Measurements from ENCODE around the gene E2F4.
A peak's percentile ranks its signal among the peaks of the same experiment; 100 is the strongest.

E2F4 gene

DNA sequence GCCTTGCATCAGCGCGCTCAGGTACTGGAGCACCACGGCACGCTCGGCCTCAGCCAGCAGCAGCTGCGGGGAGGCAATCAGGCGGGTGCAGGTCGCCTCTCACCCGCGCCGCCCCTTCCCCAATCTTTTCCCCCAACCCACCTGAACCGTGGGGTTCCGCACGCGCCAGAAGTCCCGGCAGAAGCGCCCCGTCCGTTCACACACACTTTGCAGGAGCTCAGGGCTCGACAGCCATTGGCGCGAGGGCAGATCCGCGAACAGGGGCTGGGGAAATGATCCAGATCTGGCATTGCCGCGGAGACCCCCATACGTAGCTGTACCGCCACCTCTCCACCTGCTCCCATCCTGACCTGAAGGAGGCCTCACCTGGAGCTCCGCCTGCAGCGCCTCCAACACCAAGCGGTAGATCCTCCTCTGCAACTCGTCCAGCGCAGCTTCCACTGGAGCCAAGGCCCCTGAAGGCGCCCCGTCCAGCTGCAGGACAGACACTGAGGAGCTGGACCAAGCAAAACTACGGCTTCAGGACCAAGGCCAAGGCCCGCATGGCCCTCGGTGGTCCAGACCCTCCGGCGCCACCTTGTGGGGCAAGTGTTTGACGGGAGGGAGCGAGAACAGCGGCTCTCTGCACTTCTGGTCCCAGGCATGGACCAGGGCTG lies 6.8 kb upstream of the E2F4 start:
- Histone ChIP-seq H3K4me3 (ENCODE audit: insufficient read depth, low read depth, low read length) (peak overlapping the region; percentile 83), H3K27me3 (ENCODE audit: control insufficient read depth, insufficient read depth, low read length, poor library complexity, severe bottlenecking) (peaks cover 28% of the 10 kb centered on the region), H3K36me3 (ENCODE audit: control insufficient read depth, insufficient read depth, low read length) (no peaks in the 10 kb centered on the region), H3K4me1 (ENCODE audit: control insufficient read depth, insufficient read depth, low read length) (peaks cover 15% of the 10 kb centered on the region), H3K9me3 (ENCODE audit: control insufficient read depth, low read length) (no peaks in the 10 kb centered on the region), H3K27ac (ENCODE audit: insufficient read depth, low read depth, low read length, poor library complexity, severe bottlenecking) (no peak overlapping the region)
- 21 to 24% methylated on average over 43 of the region's 43 CpGs for WGBS, 2 experiments

- H3K27me3 ChIP-seq (ENCODE audit: control insufficient read depth, insufficient read depth, low read length, poor library complexity, severe bottlenecking): peaks cover 28% of the 10 kb centered on the region
- H3K4me3 ChIP-seq (ENCODE audit: insufficient read depth, low read depth, low read length): no peak overlapping the region
- H3K9me3 ChIP-seq (ENCODE audit: control insufficient read depth, low read length): no peaks in the 10 kb centered on the region
- H3K36me3 ChIP-seq (ENCODE audit: control insufficient read depth, insufficient read depth, low read length): no peaks in the 10 kb centered on the region
- no peak overlapping the region for H3K27ac ChIP-seq (ENCODE audit: insufficient read depth, low read depth, low read length, poor library complexity, severe bottlenecking)
- H3K4me1 ChIP-seq (ENCODE audit: control insufficient read depth, insufficient read depth, low read length): peaks cover 15% of the 10 kb centered on the region
- WGBS, 2 experiments: 16 to 18% methylated on average over 12 of the region's 12 CpGs
Observed at GRCh38 chr16:67185651-67186134, 6.3 kb upstream of the E2F4 start.

GRCh38 chr16:67186550-67186950 lies 5.4 kb upstream of the E2F4 start:
- Histone ChIP-seq H3K4me1 (ENCODE audit: control insufficient read depth, insufficient read depth, low read length) (peaks cover 15% of the 10 kb centered on the region), H3K27me3 (ENCODE audit: control insufficient read depth, insufficient read depth, low read length, poor library complexity, severe bottlenecking) (peaks cover 28% of the 10 kb centered on the region), H3K27ac (ENCODE audit: insufficient read depth, low read depth, low read length, poor library complexity, severe bottlenecking) (no peak overlapping the region), H3K4me3 (ENCODE audit: insufficient read depth, low read depth, low read length) (no peak overlapping the region), H3K9me3 (ENCODE audit: control insufficient read depth, low read length) (no peaks in the 10 kb centered on the region), H3K36me3 (ENCODE audit: control insufficient read depth, insufficient read depth, low read length) (no peaks in the 10 kb centered on the region)
- WGBS, 2 experiments: 57 to 61% methylated on average over 5 of the region's 5 CpGs

GRCh38 chr16:67187175-67187890 lies 4.6 kb upstream of the E2F4 start:
- 91% methylated on average over 26 of the region's 26 CpGs for WGBS, 2 experiments
- peaks cover 28% of the 10 kb centered on the region for H3K27me3 ChIP-seq (ENCODE audit: control insufficient read depth, insufficient read depth, low read length, poor library complexity, severe bottlenecking)

DNA sequence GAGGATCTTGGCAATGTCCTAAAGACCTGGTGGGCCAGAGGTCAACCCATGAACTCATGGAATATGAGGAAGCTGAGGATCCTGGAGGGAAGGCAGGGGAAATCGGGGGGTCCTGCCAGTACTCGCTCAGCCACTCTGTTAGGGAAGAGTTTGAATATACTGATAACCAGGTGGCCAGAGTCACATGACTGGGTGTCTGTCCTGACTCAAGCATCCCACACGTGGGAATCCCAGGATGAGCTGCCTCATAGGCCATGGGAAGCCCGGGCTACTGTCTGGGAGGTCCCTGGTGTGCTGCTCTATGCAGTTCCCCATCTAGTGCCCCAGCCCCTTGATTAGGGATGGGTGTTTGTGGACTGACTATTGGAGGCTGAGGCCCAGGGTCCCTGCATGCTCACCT lies 3.6 kb upstream of the E2F4 start:
- Histone ChIP-seq H3K36me3 (ENCODE audit: control insufficient read depth, insufficient read depth, low read length) (no peaks in the 10 kb centered on the region), H3K27ac (ENCODE audit: insufficient read depth, low read depth, low read length, poor library complexity, severe bottlenecking) (no peak overlapping the region), H3K4me1 (ENCODE audit: control insufficient read depth, insufficient read depth, low read length) (peaks cover 21% of the 10 kb centered on the region), H3K9me3 (ENCODE audit: control insufficient read depth, low read length) (no peaks in the 10 kb centered on the region), H3K4me3 (ENCODE audit: insufficient read depth, low read depth, low read length) (no peak overlapping the region), H3K27me3 (ENCODE audit: control insufficient read depth, insufficient read depth, low read length, poor library complexity, severe bottlenecking) (peaks cover 28% of the 10 kb centered on the region)
- WGBS, 2 experiments: 81 to 86% methylated on average over 4 of the region's 4 CpGs

More at GRCh38 chr16:67187175-67187890, 4.6 kb upstream of the E2F4 start:
- no peaks in the 10 kb centered on the region for H3K36me3 ChIP-seq (ENCODE audit: control insufficient read depth, insufficient read depth, low read length)
- peaks cover 15% of the 10 kb centered on the region for H3K4me1 ChIP-seq (ENCODE audit: control insufficient read depth, insufficient read depth, low read length)
- H3K27ac ChIP-seq (ENCODE audit: insufficient read depth, low read depth, low read length, poor library complexity, severe bottlenecking): no peak overlapping the region
- H3K4me3 ChIP-seq (ENCODE audit: insufficient read depth, low read depth, low read length): no peak overlapping the region
- no peaks in the 10 kb centered on the region for H3K9me3 ChIP-seq (ENCODE audit: control insufficient read depth, low read length)

DNA sequence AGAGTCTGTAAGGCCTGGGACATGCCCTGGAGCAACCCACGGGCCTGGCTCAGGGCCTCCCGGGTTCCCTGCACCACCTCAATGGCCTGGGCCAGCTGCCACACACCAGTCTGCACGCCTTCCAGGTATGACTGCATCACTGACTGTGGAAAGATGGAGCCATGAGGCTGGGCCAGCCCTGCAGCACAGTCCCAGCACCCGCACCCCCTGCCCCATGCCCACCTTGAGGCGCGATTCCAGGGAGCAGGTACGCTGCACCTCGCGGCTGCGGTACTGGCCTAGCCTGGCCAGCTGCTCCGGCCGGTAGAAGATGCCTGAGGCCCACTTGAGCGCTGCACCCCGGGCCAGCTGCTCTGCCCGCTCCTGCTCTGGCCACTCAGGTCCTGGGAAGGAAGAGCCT lies 3.2 kb upstream of the E2F4 start:
- peaks cover 23% of the 10 kb centered on the region for H3K4me1 ChIP-seq (ENCODE audit: control insufficient read depth, insufficient read depth, low read length)
- WGBS, 2 experiments: 93 to 95% methylated on average over 15 of the region's 15 CpGs
- no peak overlapping the region for H3K27ac ChIP-seq (ENCODE audit: insufficient read depth, low read depth, low read length, poor library complexity, severe bottlenecking)
- H3K4me3 ChIP-seq (ENCODE audit: insufficient read depth, low read depth, low read length): no peak overlapping the region
- H3K9me3 ChIP-seq (ENCODE audit: control insufficient read depth, low read length): no peaks in the 10 kb centered on the region
- peaks cover 28% of the 10 kb centered on the region for H3K27me3 ChIP-seq (ENCODE audit: control insufficient read depth, insufficient read depth, low read length, poor library complexity, severe bottlenecking)
- no peaks in the 10 kb centered on the region for H3K36me3 ChIP-seq (ENCODE audit: control insufficient read depth, insufficient read depth, low read length)

GRCh38 chr16:67190041-67190440 lies 1.9 kb upstream of the E2F4 start, which contains the start of gene EXOC3L1:
TSS of gene EXOC3L1 (minus strand) at chr16:67190136. CDS start at chr16:67189676, 460 bp downstream.
- Histone ChIP-seq H3K9me3 (ENCODE audit: control insufficient read depth, low read length) (no peaks in the 10 kb centered on the region), H3K36me3 (ENCODE audit: control insufficient read depth, insufficient read depth, low read length) (peaks cover 11% of the 10 kb centered on the region), H3K4me3 (ENCODE audit: insufficient read depth, low read depth, low read length) (no peak within 1 kb of the TSS), H3K4me1 (ENCODE audit: control insufficient read depth, insufficient read depth, low read length) (peaks cover 19% of the 10 kb centered on the region), H3K27ac (ENCODE audit: insufficient read depth, low read depth, low read length, poor library complexity, severe bottlenecking) (no peak within 1 kb of the TSS), H3K27me3 (ENCODE audit: control insufficient read depth, insufficient read depth, low read length, poor library complexity, severe bottlenecking) (peaks cover 16% of the 10 kb centered on the region)
- 63 to 71% methylated on average over 6 of the region's 6 CpGs for WGBS, 2 experiments

DNA sequence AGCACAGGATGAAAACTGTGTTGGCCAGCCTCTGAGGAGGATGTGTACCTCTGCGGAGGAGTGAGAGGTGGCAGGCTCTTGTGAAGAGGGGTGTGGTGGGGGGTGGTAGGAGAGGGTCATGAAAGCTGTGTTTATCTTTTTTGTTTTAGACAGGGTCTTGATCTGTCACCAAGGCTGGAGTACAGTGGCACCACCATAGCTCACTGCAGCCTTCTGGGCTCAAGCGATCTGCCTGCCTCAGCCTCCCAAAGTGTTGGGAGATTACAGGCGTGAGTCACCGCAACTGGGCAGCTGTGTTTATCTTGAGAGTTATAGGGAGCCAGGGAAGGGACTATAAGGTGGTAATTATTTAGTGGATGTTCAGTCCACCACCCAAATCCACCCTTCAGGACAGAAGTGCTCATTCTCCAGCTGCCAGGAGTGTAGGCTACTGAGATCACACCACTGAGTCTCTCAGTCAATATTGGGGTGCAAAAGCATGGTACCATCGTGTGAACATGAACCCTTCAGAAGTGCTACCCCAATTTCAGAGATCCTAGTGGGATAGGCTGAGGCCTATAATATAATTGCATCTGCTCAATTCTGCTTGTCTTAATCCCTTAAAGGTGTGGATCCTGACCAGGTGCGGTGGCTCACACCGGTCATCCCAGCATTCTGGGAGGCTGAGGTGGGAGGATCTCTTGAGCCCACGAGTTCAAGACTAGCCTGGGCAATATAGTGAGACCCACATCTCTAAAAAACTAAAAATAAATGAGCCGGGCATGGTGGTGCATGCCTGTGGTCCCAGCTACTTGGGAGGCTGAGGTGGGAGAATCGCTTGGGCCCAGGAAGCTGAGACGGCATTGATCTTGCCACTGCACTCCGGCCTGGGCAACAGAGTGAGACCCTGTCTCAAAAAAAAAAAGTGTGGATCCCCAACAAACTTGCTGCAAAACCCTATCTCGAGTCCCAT lies 1.2 kb upstream of the E2F4 start:
- no peak overlapping the region for H3K4me3 ChIP-seq (ENCODE audit: insufficient read depth, low read depth, low read length)
- peaks cover 18% of the 10 kb centered on the region for H3K4me1 ChIP-seq (ENCODE audit: control insufficient read depth, insufficient read depth, low read length)
- peaks cover 9% of the 10 kb centered on the region for H3K27me3 ChIP-seq (ENCODE audit: control insufficient read depth, insufficient read depth, low read length, poor library complexity, severe bottlenecking)
- H3K36me3 ChIP-seq (ENCODE audit: control insufficient read depth, insufficient read depth, low read length): peaks cover 18% of the 10 kb centered on the region
- no peak overlapping the region for H3K27ac ChIP-seq (ENCODE audit: insufficient read depth, low read depth, low read length, poor library complexity, severe bottlenecking)
- 88 to 91% methylated on average over 13 of the region's 13 CpGs for WGBS, 2 experiments
- no peaks in the 10 kb centered on the region for H3K9me3 ChIP-seq (ENCODE audit: control insufficient read depth, low read length)

DNA sequence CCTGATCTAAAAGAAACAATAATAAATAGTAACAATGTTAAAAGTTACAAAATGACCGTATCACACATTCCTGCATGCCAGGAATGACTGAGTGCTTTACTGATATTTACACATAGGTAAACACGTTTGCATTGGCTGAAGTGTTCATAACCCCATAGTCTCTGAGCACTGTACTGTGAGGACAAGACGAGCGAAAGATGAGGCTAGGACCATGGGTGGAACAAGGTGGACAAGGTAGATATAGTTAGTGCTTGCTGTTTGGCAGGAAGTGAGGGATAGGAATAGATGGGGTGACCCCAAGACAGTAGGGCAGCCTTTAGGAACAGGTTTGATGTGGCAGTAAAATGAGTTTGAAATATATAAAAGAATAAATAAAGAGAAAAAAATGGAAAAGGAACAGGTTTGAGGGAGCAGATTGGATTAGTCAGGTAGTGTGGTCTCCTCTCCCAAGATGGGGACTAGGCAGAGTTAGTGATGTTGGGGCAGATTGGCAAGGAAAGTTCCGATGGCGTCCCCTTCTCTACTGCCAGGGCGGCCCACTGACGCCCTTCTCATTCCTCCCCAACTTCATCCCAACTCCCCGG lies 452 bp upstream of the E2F4 start:
- WGBS, 2 experiments: 41 to 44% methylated on average over 9 of the region's 9 CpGs

More for the DNA sequence above, 452 bp upstream of the E2F4 start:
- peak overlapping the region; percentile 100 for H3K4me3 ChIP-seq (ENCODE audit: insufficient read depth, low read depth, low read length)
- peaks cover 2% of the 10 kb centered on the region for H3K27me3 ChIP-seq (ENCODE audit: control insufficient read depth, insufficient read depth, low read length, poor library complexity, severe bottlenecking)
- H3K27ac ChIP-seq (ENCODE audit: insufficient read depth, low read depth, low read length, poor library complexity, severe bottlenecking): no peak overlapping the region
- no peaks in the 10 kb centered on the region for H3K9me3 ChIP-seq (ENCODE audit: control insufficient read depth, low read length)
- peaks cover 26% of the 10 kb centered on the region for H3K36me3 ChIP-seq (ENCODE audit: control insufficient read depth, insufficient read depth, low read length)
- H3K4me1 ChIP-seq (ENCODE audit: control insufficient read depth, insufficient read depth, low read length): peaks cover 15% of the 10 kb centered on the region

Measured in ectodermal cell (in vitro differentiated cells).